Mammary epithelial cell (primary cell): Measurements from ENCODE around the gene SEMA3C.

ENCODE experiments used
- CTCF ChIP-seq, 2 donors: IDR thresholded peaks in 1 of 2; conservative IDR thresholded peaks in 1 of 2; 2 replicates each; pipeline ENCODE4 v1.5.1; 2011 to 2012; ENCODE audit warnings: inconsistent platforms in 2 of 2, low read length in 2 of 2, mild to moderate bottlenecking in 2 of 2, control low read depth in 1 of 2, low read depth in 1 of 2; ENCODE audit not compliant: insufficient read depth in 1 of 2; ENCODE audit errors: extremely low read depth in 1 of 2
- EZH2 ChIP-seq: IDR thresholded peaks from 2 replicates; pipeline ENCODE4 v1.6.1; 2012; ENCODE audit warnings: low read length, inconsistent platforms, borderline replicate concordance

- TF ChIP-seq CTCF (conservative IDR thresholded peaks at IDR 0.05 in 1 of 2, IDR thresholded peaks at IDR 0.05 in 1 of 2; ENCODE audit: extremely low read depth in 1 of 2, insufficient read depth in 1 of 2, low read depth in 1 of 2, low read length in 2 of 2): no peak
- no peak for TF ChIP-seq EZH2
Observed at GRCh38 chr7:80941208-80941758, 22.4 kb upstream of the SEMA3C start.
